Liver (tissue), 9 donors: ENCODE results near the gene MFSD6. TPM values are rescaled to one million over a fixed set of nuclear protein-coding genes. Genes with fewer than 3 reads are reported as not detected.
A peak's percentile ranks its signal among the peaks of the same experiment; 100 is the strongest.

Experiments used
- DNase-seq: peaks from one replicate; pipeline ENCODE4 v3.0.0-alpha.2; 2017; ENCODE audit warnings: low spot score
- H3K27ac ChIP-seq, 2 donors: one replicate each; pipeline ENCODE4 v1.7.0; 2013; ENCODE audit warnings: inconsistent platforms in 2 of 2, low read length in 2 of 2, control low read depth in 1 of 2, low read depth in 1 of 2, mild to moderate bottlenecking in 1 of 2
- H3K27me3 ChIP-seq, 4 donors: one replicate each; pipeline versions ENCODE4 v1.6.1 to v1.7.0; 2013; ENCODE audit warnings: low read length in 3 of 4, inconsistent platforms in 1 of 4, mild to moderate bottlenecking in 1 of 4, moderate library complexity in 1 of 4; ENCODE audit not compliant: control insufficient read depth in 4 of 4, insufficient read depth in 4 of 4
- H3K36me3 ChIP-seq, 4 donors: one replicate each; pipeline versions ENCODE4 v1.6.1 to v1.7.0; 2013; ENCODE audit warnings: low read length in 3 of 4, mild to moderate bottlenecking in 3 of 4, low read depth in 1 of 4, moderate library complexity in 1 of 4; ENCODE audit not compliant: control insufficient read depth in 4 of 4, insufficient read depth in 3 of 4
- H3K4me1 ChIP-seq, 4 donors: one replicate each; pipeline versions ENCODE4 v1.6.1 to v1.7.0; 2013; ENCODE audit warnings: low read length in 3 of 4, mild to moderate bottlenecking in 3 of 4, moderate library complexity in 1 of 4; ENCODE audit not compliant: control insufficient read depth in 4 of 4, insufficient read depth in 4 of 4
- H3K4me3 ChIP-seq, 3 donors: one replicate each; pipeline versions ENCODE4 v1.6.1 to v1.7.0; 2013; ENCODE audit warnings: low read length in 3 of 3, control low read depth in 1 of 3, low read depth in 1 of 3, mild to moderate bottlenecking in 1 of 3
- H3K9ac ChIP-seq, 2 donors: one replicate each; pipeline ENCODE4 v1.7.0; 2013; ENCODE audit warnings: low read length in 2 of 2, mild to moderate bottlenecking in 2 of 2, moderate library complexity in 2 of 2, control low read depth in 1 of 2, low read depth in 1 of 2
- H3K9me3 ChIP-seq, 4 donors: one replicate each; pipeline versions ENCODE4 v1.6.1 to v1.7.0; 2013; ENCODE audit warnings: low read length in 3 of 4; ENCODE audit not compliant: control insufficient read depth in 4 of 4
- EGR1 ChIP-seq, 2 donors: IDR thresholded peaks; 2 replicates each; pipeline ENCODE4 v1.6.1; 2016 to 2018; ENCODE audit warnings: antibody characterized with exemption in 2 of 2, low read depth in 2 of 2
- FOXA1 ChIP-seq: IDR thresholded peaks from 2 replicates; pipeline ENCODE4 v1.6.1; 2016; ENCODE audit warnings: antibody characterized with exemption
- FOXA2 ChIP-seq: IDR thresholded peaks from 2 replicates; pipeline ENCODE4 v1.6.1; 2016; ENCODE audit warnings: antibody characterized with exemption
- GABPA ChIP-seq, 2 donors: IDR thresholded peaks in 1 of 2; conservative IDR thresholded peaks in 1 of 2; 2 replicates each; pipeline ENCODE4 v1.6.1; 2016; ENCODE audit warnings: antibody characterized with exemption in 2 of 2, mild to moderate bottlenecking in 1 of 2, moderate library complexity in 1 of 2
- HNF4A ChIP-seq, 2 donors: conservative IDR thresholded peaks; 2 replicates each; pipeline ENCODE4 v1.6.1; 2016; ENCODE audit warnings: antibody characterized with exemption in 2 of 2, mild to moderate bottlenecking in 2 of 2
- HNF4G ChIP-seq: IDR thresholded peaks from 2 replicates; pipeline ENCODE4 v1.6.1; 2016; ENCODE audit warnings: antibody characterized with exemption
- JUND ChIP-seq, 2 donors: IDR thresholded peaks; 2 replicates each; pipeline ENCODE4 v1.6.1; 2016; ENCODE audit warnings: antibody characterized with exemption in 2 of 2
- NR2F2 ChIP-seq: IDR thresholded peaks from 2 replicates; pipeline ENCODE4 v1.6.1; 2016; ENCODE audit warnings: antibody characterized with exemption
- RAD21 ChIP-seq, 2 donors: IDR thresholded peaks; 2 replicates each; pipeline ENCODE4 v1.6.1; 2016; ENCODE audit warnings: antibody characterized with exemption in 2 of 2, mild to moderate bottlenecking in 2 of 2
- RXRA ChIP-seq, 2 donors: IDR thresholded peaks; 2 replicates each; pipeline ENCODE4 v1.6.1; 2017 to 2018; ENCODE audit warnings: antibody characterized with exemption in 2 of 2, mild to moderate bottlenecking in 1 of 2
- TAF1 ChIP-seq: conservative IDR thresholded peaks from 2 replicates; pipeline ENCODE4 v1.6.1; 2016; ENCODE audit warnings: antibody characterized with exemption, mild to moderate bottlenecking
- YY1 ChIP-seq: IDR thresholded peaks from 2 replicates; pipeline ENCODE4 v1.6.1; 2016; ENCODE audit warnings: antibody characterized with exemption, mild to moderate bottlenecking
- WGBS: extraction: QIAGEN DNeasy Blood & Tissue Kit; methylation state at CpG from one replicate; pipeline ENCODE4 v1.1.7; 2013; 5-methylcytosine and 5-hydroxymethylcytosine counted together
- polyA plus RNA-seq, 2 donors: library from polyadenylated mRNA; stranded (reverse) in 1 of 2; unstranded in 1 of 2; fragments of 200-250 nt in 1 of 2; fragments of >200 nt in 1 of 2; fragmentation: Nextera tagmentation in 1 of 2; extraction: Ambion mirVana in 1 of 2; gene quantifications; one replicate each; pipeline versions ENCODE4 v1.2.1 to v1.2.3, GENCODE V29; 2013 to 2015
- total RNA-seq, 2 donors: library from RNA; depleted of rRNA; stranded (reverse); fragments of >200 nt; gene quantifications; one replicate each; pipeline ENCODE4 v1.2.3, GENCODE V29; 2014
- TF ChIP-seq, protein P1 (sequence below): fragments of 150-350 bp; IDR thresholded peaks from 2 replicates; pipeline ENCODE4 v1.5.1; 2017; ENCODE audit warnings: improper control_type of control experiment, low read depth, low read length; ENCODE audit not compliant: missing input control
- donor health status: healthy.
- donor health status: healthy.
- donor health status: healthy.
- donor health status: healthy.
- donor health status: healthy.

MFSD6 gene
- total and polyA plus RNA-seq, 4 donors: 0.83 to 9.5 (median 2.4) TPM

GRCh38 chr2:190379249-190379964, 28.7 kb upstream of the MFSD6 start:
- Histone ChIP-seq H3K4me1 (peaks cover 1 to 14% (median 6%) of the 10 kb centered on the region in 4 donors), H3K9me3 (no peaks in the 10 kb centered on the region), H3K36me3 (no peaks in the 10 kb centered on the region), H3K27me3 (no peaks in the 10 kb centered on the region), H3K4me3 (no peak overlapping the region), H3K9ac (no peak overlapping the region), H3K27ac (no peak overlapping the region)
- DNase-seq: no peak
- WGBS: 84% methylated on average over 10 of the region's 10 CpGs
- TF ChIP-seq HNF4G: no peak
- TF ChIP-seq JUND (IDR thresholded peaks at IDR 0.05): no peak
- TF ChIP-seq EGR1 (IDR thresholded peaks at IDR 0.05; ENCODE audit: low read depth in 2 of 2): no peak
- TF ChIP-seq FOXA1: no peak

- Histone ChIP-seq H3K9me3 (no peaks in the 10 kb centered on the region), H3K9ac (no peak overlapping the region), H3K27me3 (no peaks in the 10 kb centered on the region), H3K4me3 (no peak overlapping the region), H3K4me1 (peaks cover 1 to 13% (median 6%) of the 10 kb centered on the region in 4 donors), H3K36me3 (no peaks in the 10 kb centered on the region), H3K27ac (no peak overlapping the region)
- DNase-seq: no peak
- WGBS: 79% methylated on average over 5 of the region's 5 CpGs
- TF ChIP-seq NR2F2 (no peak), HNF4A (conservative IDR thresholded peaks at IDR 0.05) (no peak), TAF1 (no peak), GABPA (IDR thresholded peaks at IDR 0.05 in 1 of 2, conservative IDR thresholded peaks at IDR 0.05 in 1 of 2) (no peak), FOXA1 (no peak), EGR1 (IDR thresholded peaks at IDR 0.05; ENCODE audit: low read depth in 2 of 2) (no peak), RXRA (IDR thresholded peaks at IDR 0.05) (no peak), FOXA2 (no peak), JUND (IDR thresholded peaks at IDR 0.05) (no peak)
Observed at GRCh38 chr2:190380962-190381412, 27.2 kb upstream of the MFSD6 start.

GRCh38 chr2:190382851-190383250, 25.3 kb upstream of the MFSD6 start:
- no peak for DNase-seq
- no peaks in the 10 kb centered on the region for H3K9me3 ChIP-seq
- no peak overlapping the region for H3K4me3 ChIP-seq
- no peaks in the 10 kb centered on the region for H3K4me1 ChIP-seq
- no peak overlapping the region for H3K9ac ChIP-seq
- H3K27ac ChIP-seq: no peak overlapping the region
- 65% methylated on average over 1 of the region's 1 CpG for WGBS
- H3K36me3 ChIP-seq: no peaks in the 10 kb centered on the region
- no peaks in the 10 kb centered on the region for H3K27me3 ChIP-seq
- TF ChIP-seq FOXA2: no peak
- no peak for TF ChIP-seq YY1
- TF ChIP-seq, protein P1, sequence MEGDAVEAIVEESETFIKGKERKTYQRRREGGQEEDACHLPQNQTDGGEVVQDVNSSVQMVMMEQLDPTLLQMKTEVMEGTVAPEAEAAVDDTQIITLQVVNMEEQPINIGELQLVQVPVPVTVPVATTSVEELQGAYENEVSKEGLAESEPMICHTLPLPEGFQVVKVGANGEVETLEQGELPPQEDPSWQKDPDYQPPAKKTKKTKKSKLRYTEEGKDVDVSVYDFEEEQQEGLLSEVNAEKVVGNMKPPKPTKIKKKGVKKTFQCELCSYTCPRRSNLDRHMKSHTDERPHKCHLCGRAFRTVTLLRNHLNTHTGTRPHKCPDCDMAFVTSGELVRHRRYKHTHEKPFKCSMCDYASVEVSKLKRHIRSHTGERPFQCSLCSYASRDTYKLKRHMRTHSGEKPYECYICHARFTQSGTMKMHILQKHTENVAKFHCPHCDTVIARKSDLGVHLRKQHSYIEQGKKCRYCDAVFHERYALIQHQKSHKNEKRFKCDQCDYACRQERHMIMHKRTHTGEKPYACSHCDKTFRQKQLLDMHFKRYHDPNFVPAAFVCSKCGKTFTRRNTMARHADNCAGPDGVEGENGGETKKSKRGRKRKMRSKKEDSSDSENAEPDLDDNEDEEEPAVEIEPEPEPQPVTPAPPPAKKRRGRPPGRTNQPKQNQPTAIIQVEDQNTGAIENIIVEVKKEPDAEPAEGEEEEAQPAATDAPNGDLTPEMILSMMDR: peak; percentile 62
- peak; percentile 89 to 92 for TF ChIP-seq RAD21 (IDR thresholded peaks at IDR 0.05)
